ENCODE measurements around the gene GPR84. TPM values are rescaled to one million over a fixed set of nuclear protein-coding genes. Genes with fewer than 3 reads are reported as not detected.

The GPR84 gene
- total RNA-seq, 4 donors from 2014 or later = 0.39 to 0.40 TPM; not detected in 2

GRCh38 chr12:54404061-54405004, 40.0 kb upstream of the GPR84 start:
- Histone ChIP-seq H3K4me1 (peaks cover 0 to 17% of the 10 kb centered on the region in 2 donors), H3K27ac (peak overlapping the region in 1 of 3 donors; percentile 23), H3K27me3 (no peaks in the 10 kb centered on the region), H3K9me3 (no peaks in the 10 kb centered on the region), H3K4me3 (replicated peaks in 1 of 3) (no peak overlapping the region), H3K36me3 (peaks cover 55 to 82% of the 10 kb centered on the region in 2 donors)
- DNase-seq = peak; percentile 65 to 68
- 61 to 63% methylated on average over 9 to 11 of the region's 11 CpGs for WGBS, 2 donors
- TF ChIP-seq POLR2A (IDR thresholded peaks at IDR 0.05) (no peak), CTCF (IDR thresholded peaks at IDR 0.05) (peak; percentile 77 to 97 (median 88))
- intact Hi-C loops (cut with DNase I) = no loop called here

DNA sequence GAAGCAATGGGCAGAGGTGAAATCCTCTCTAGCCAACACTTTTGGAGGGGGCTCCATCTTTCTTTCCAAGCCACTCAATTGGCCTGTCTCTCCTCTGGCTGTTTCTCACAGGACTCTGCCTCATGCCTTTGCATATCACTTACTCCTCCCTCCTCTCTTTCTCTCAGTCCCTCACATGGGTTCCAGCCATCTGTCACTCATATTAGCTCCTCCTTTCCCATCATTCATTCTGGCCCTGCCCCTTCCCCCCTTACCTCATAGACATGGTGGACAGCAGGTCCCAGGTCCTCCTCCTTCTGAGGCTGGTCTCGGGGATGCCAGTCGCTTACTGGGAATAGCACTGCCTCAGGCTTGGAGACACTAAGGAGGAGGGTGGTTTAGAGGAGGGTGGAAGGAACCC, 36.8 kb upstream of the GPR84 start:
- peaks cover 62 to 84% of the 10 kb centered on the region in 2 donors for H3K36me3 ChIP-seq
- intact Hi-C loops (cut with DNase I) = loop anchor here (2.0 kb wide), 1 partner anchor 38 kb away; no protein-coding TSS in a partner anchor
- peaks cover 5% of the 10 kb centered on the region in 2 donors for H3K4me1 ChIP-seq

DNA sequence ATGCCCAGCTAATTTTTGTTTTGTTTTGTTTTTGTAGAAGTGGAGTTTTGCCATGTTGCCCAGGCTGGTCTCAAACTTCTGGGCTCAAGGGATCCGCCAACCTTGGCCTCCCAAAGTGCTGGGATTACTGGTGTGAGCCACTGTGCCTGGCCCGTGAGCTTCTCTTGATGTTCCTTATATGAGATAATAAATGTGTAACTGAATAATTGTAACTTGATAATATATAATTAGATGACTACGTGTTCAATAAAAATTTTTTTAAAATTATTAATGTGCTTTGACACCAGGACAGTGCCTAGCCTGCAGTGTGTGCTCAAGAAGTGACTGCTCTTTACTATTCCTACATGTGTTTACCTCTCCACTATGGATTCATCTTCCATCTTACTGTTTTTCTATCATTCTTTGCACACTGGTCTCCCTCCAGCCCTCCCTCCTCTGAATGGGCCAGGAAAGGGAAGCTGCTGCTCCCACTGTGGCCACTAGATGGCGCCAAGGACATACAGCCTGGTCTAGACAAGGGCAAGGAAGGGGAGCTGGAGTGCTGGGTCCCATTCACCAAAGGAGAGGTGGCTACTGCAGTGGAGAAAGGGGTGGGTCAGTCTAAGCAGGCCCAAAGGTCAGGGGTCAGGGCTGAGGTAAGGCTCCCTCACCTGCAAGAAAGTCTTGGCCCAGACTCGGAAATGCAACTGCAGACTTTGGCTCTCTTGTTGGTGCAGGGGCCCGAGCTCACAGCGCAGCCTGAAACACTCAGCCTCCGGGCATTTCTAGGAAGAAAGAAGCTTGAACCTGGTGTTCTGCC, 34.9 kb upstream of the GPR84 start:
- intact Hi-C loops (cut with DNase I) = no loop called here
- WGBS, 2 donors = 69 to 78% methylated on average over 8 of the region's 8 CpGs
- TF ChIP-seq POLR2A (IDR thresholded peaks at IDR 0.05) (no peak), CTCF (IDR thresholded peaks at IDR 0.05) (peak; percentile 92 to 99 (median 98))
- Histone ChIP-seq H3K4me3 (replicated peaks in 1 of 3) (no peak overlapping the region), H3K4me1 (peaks cover 12% of the 10 kb centered on the region in 2 donors), H3K9me3 (no peaks in the 10 kb centered on the region), H3K27me3 (no peaks in the 10 kb centered on the region), H3K36me3 (peaks cover 60 to 73% of the 10 kb centered on the region in 2 donors), H3K27ac (no peak overlapping the region)
- peak; percentile 84 to 91 for DNase-seq

More for the DNA sequence above, 36.8 kb upstream of the GPR84 start:
- 93 to 100% methylated on average over 2 of the region's 2 CpGs for WGBS, 2 donors
- Histone ChIP-seq H3K4me3 (replicated peaks in 1 of 3) (no peak overlapping the region), H3K9me3 (no peaks in the 10 kb centered on the region), H3K27ac (no peak overlapping the region), H3K27me3 (no peaks in the 10 kb centered on the region)
- DNase-seq = no peak
- TF ChIP-seq POLR2A (IDR thresholded peaks at IDR 0.05) (no peak), CTCF (IDR thresholded peaks at IDR 0.05) (no peak)

GRCh38 chr12:54398218-54398617, 33.9 kb upstream of the GPR84 start:
- no peak for DNase-seq
- peaks cover 12% of the 10 kb centered on the region in 2 donors for H3K4me1 ChIP-seq
- H3K4me3 ChIP-seq (replicated peaks in 1 of 3) = no peak overlapping the region
- H3K36me3 ChIP-seq = peaks cover 51 to 65% of the 10 kb centered on the region in 2 donors
- no peaks in the 10 kb centered on the region for H3K9me3 ChIP-seq
- intact Hi-C loops (cut with DNase I) = no loop called here
- no peak overlapping the region for H3K27ac ChIP-seq
- TF ChIP-seq CTCF (IDR thresholded peaks at IDR 0.05) (no peak), POLR2A (IDR thresholded peaks at IDR 0.05) (no peak)
- WGBS, 2 donors = 95 to 98% methylated on average over 2 of the region's 2 CpGs
- no peaks in the 10 kb centered on the region for H3K27me3 ChIP-seq

Data from thyroid gland (tissue), 4 donors.